Activated CD4-positive, alpha-beta T cell treated with anti-CD3 and anti-CD28 coated beads for 4 hours (primary cell): ENCODE data around the gene PUM1.

Experiments used
- DNase-seq, 2 donors: peaks; one replicate each; pipeline ENCODE4 v3.0.0-alpha.2; 2020

PUM1 gene

DNA sequence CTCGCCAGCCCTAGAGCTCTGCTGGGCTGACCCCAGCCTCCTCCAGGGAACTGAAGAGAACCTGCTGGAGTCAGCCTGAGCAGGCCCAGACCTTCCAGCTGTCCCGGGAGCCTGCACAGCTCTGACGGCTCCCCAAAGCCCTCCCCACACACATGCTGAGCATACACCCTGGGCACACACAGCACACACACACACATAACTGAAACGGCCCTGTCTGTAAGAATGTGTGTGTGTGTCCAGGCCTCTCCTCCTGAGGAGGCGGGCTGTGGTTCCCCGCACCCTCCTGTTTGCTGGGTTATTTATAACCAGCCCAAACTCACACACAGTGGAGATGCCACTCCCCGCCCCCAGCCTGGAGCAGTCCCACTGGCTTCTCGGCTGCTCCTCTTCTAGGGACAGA lies 177.1 kb downstream of the PUM1 start:
- DNase-seq: no peak

DNA sequence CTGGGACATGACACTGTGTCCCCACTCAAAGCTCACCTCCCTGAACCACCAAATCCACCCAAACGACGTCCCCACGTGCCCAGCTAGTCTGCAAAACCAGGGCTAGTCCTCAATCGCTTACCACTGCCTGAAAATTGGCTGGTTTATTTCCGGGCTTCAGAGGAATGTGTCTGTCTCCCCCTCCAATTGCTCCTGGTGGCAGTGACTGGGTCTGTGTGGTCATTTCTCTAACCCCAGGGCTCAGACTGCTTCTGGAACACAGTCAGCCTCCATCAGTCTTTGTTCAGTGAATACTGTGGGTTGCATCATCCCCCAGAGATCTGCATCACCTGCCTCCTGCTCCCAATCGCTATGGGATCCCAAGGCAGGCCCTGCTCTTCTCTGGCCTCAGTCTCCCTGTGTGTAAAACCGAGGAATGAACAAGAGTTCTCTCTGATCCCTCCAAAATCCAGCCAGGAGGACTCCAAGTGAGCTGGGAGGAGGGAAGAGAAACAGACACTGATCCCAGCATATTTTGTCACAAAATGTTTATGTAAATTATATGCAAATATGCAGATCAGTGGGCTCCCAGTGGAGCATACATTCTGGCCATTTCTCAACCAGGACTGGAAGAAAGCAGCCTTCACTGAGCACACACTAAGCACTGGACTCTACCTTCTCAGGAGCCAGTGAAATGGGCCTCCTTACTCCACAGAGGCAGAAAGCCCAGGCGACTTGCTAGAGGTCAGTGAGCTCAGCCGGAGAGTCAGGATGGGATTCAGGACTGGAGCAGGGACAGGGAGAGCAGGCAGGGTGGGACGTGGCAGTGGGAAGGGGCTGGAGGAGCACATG lies 177.8 kb downstream of the PUM1 start:
- no peak for DNase-seq

DNA sequence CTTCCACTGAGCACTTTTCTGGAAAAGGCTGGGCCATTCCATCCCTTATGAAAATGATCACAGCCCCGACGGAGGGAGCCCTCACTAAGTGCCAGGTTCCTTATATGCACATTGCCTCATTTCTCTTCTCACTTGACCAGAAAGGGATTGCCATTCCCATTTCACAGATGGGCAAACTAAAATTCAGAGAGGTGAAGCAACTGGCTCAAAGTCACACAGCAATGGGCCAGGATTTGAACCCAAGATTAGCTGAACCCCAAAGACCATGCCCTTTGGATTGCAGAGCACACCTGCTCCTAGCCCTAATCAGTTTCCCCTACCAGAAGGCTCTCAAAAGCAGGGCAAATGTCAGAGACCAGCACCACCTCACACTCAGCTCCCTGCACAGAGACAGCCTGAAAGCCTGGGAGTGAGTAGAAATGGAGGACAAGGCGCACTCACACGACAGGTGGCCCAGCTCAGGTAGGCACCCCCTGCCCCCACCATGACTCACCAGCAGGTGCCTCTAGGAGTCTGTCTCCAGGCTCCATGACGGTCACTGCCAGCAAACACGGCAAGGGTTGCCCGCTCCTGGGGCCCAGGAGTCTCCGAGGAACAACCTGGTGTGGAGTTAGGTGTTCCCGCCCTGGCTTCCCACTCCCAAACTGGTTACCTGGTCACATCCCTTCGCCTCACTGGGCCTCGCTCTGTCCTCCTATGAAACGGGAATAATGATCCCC lies 178.6 kb downstream of the PUM1 start:
- DNase-seq: no peak

DNA sequence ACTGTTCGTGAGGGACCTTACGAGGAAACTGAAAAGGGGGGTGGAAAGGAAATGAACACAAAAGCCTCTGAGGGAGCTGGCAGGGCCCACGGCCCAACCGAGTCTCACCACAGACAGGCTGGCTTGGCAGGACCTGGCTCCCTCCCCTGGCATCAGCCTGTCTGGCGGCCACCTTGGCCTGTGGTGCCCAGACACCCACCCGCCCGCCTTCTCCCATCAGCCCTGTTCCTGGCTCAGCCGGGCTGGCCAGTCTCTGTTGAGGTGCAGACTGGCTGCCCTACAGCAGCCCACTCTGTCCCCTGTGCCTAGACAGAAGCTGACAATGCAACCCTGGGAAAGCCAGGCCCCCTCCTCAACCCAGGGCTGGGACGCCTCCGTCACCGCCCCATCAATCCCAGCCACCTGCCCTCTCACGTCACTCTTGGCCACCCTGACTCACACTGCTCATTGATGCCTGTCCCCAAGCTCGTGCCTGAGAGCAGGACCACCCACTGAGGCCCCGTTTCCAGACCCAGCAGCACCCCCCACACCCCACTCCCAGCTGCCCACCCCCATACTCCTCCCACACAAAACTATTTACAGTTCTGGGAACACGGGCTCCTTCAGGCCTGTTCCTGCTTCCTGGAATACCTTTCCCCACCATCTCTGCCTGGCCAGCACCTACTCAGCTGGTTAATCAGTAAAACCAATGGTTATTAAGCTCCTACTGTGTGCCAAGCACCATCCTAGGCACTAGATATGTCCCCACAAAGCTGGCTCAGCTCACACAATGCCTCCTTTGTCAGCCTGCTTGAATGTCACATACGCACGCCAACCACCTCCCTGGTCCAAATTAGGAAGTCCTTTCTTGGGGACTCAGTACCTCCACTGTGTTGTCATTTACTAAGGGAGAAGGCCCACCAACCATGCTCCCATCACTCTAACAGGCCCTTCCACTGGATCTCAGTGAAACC lies 179.7 kb downstream of the PUM1 start:
- DNase-seq: no peak

DNA sequence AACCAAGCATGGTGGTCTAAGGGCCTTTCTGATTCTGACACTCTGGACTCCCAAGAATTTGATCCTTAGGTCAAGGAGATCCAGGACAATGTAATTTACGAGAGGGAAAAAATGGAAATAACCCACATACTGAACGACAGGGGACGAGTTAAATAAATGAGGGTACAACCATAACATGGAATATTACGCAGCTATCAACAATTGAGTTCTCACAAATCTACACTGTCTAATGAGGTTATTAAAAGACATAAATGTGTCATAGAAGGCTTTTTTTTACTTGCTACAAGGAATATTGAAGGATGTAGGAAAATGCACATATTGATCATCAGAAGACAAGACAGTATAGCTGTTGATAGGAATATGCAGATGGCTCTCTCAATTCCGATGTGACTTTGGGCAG lies 180.8 kb downstream of the PUM1 start:
- no peak for DNase-seq

DNA sequence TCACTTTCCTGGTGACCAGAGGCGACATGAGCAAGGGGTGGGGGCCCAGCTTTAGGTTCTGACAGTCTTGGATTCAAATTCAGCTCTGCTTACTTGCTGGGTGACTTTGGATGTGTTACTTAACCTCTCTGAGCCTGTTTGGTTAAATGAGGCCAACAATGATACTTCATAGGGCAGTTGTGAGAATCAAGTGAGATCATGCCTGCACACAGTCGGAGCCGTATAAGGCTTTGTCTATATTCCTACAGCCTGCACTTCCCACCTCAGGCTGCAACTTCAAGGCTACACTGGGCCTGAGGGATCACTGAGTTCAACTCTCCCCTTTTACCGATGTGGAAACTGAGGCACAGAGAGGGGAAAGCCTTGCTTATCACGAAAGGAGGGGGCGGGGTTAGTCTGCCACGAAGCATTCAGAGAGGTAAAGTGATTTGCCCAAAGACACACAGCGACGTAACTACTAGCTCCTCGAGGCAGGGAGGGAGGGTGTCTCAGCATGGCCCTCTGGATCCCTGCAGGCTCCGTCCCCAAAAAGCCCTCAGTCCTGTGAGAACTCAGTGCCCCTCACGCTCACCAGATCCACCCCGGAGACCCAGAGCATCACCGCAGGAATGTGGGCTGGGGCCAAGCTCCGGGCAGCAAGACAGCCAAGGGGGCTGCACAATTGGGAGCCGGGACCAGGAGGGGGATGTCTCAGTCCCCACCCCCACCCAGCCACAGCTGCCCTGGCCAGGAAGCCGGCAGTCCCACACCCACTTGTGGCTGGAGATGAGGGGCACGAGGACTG lies 181.9 kb downstream of the PUM1 start:
- DNase-seq: no peak

DNA sequence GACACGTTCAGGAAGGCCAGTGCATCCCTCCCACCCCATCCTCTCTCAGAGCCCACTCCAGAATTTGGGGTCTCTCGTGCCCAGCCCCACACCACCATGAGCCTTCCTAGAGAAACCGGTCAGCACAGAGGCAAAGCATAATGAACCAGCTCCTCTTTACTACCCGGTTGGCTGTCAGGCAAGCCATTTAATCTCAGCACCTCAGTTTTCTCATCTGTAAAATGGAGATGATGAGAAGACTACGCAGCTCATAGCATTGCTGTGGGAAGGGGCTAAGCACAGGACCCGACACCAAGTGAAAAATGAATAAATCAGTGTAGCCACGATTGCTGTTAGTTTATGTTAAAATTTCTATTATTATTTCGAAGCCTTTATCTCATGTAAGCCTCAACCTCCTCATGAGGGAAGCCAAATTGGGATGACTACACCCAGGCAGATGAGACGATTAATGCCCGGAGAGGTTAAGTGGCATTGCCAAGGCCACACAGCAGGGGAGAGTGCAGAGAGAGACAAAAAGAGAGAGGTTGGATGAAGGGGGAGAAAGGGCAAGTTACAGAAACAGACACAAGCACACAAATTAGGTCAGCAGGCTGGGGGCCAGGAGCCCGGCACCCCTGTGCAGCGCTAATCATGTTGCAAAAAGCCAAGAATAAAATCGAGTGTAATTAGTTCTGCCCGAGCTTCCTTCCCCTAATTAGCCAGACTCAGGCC lies 182.7 kb downstream of the PUM1 start:
- no peak for DNase-seq
